A549 (cell line): ENCODE data around the gene JARID2. TPM values are rescaled to one million over a fixed set of nuclear protein-coding genes. Genes with fewer than 3 reads are reported as not detected.

ENCODE experiments used
- ATAC-seq, 2 experiments: fragments of 200-7000 bp in 1 of 2; fragments of >200 bp in 1 of 2; cut with Nextera tagmentation in 1 of 2; cut with Tn5 transposase in 1 of 2; 3 replicates each; pipeline versions ENCODE4 v1.8.0 to v1.9.1; 2018 to 2020; ENCODE audit warnings: mild to moderate bottlenecking in 1 of 2, moderate library complexity in 1 of 2
- CTCF ChIA-PET: fragments of 300-600 bp; sonication (Branson Sonifier 250); formaldehyde crosslinking; extraction: SDS; loops from one replicate; lab custom pipeline; 2021; ENCODE audit warnings: antibody characterized with exemption, inconsistent platforms; lab: Yijun Ruan, JAX
- POLR2A ChIA-PET: fragments of 350-600 bp; formaldehyde crosslinking; extraction: SDS; loops from one replicate; lab custom pipeline; 2021; ENCODE audit warnings: antibody characterized with exemption, inconsistent platforms; lab: Yijun Ruan, JAX
- DNase-seq, 2 experiments: peaks; one replicate each; pipeline versions ENCODE4 v3.0.0 to v3.0.0-alpha.2; 2011 to 2016; ENCODE audit warnings: low read depth in 1 of 2, low spot score in 1 of 2
- FAIRE-seq: peaks from 2 replicates; lab custom pipeline; 2011; peaks lifted over from hg19 to GRCh38; lab: Jason Lieb, UNC
- H3K27ac ChIP-seq, 2 experiments: fragments of >200 bp; sonication (Bioruptor Twin); formaldehyde crosslinking; 3 replicates each; pipeline ENCODE4 v1.5.1; 2016 to 2017
- H3K4me1 ChIP-seq: fragments of >200 bp; sonication (Bioruptor Twin); formaldehyde crosslinking; 3 replicates; pipeline ENCODE4 v1.6.1; 2016
- H3K4me2 ChIP-seq: fragments of >200 bp; sonication (Bioruptor Twin); formaldehyde crosslinking; 3 replicates; pipeline ENCODE4 v1.6.1; 2016
- H3K4me3 ChIP-seq: fragments of >200 bp; sonication (Bioruptor Twin); formaldehyde crosslinking; 3 replicates; pipeline ENCODE4 v1.5.1; 2016
- H3K9me3 ChIP-seq: fragments of >200 bp; sonication (Bioruptor Twin); formaldehyde crosslinking; 3 replicates; pipeline ENCODE4 v1.6.1; 2016
- ATOH8 ChIP-seq: fragments of 250-450 bp; sonication (Bioruptor Pico); IDR thresholded peaks from 2 replicates; pipeline ENCODE4 v1.5.0; 2020; ENCODE audit warnings: low read depth, mild to moderate bottlenecking, moderate library complexity
- BCL3 ChIP-seq: fragments of >200 bp; sonication (Bioruptor Twin); formaldehyde crosslinking; IDR thresholded peaks from 3 replicates; pipeline ENCODE4 v1.6.1; 2016
- CBX2 ChIP-seq: fragments of 200-600 bp; sonication (generic); IDR thresholded peaks from 2 replicates; pipeline ENCODE4 v1.6.1; 2016; ENCODE audit warnings: low read depth, mild to moderate bottlenecking, borderline replicate concordance
- CEBPB ChIP-seq, 2 experiments: fragments of >200 bp in 1 of 2; sonication (Bioruptor Twin) in 1 of 2; formaldehyde crosslinking in 1 of 2; IDR thresholded peaks; 2 replicates each; pipeline ENCODE4 v1.6.1; 2012 to 2016
- CHD2 ChIP-seq: fragments of 150-350 bp; IDR thresholded peaks from 2 replicates; pipeline ENCODE4 v1.6.1; 2014; ENCODE audit warnings: low read length; ENCODE audit not compliant: partially characterized antibody
- CTCF ChIP-seq: fragments of >200 bp; sonication (Bioruptor Twin); formaldehyde crosslinking; IDR thresholded peaks from 3 replicates; pipeline ENCODE4 v1.5.1; 2016
- EHF ChIP-seq: fragments of 250-450 bp; sonication (Bioruptor Pico); IDR thresholded peaks from 2 replicates; pipeline ENCODE4 v1.5.0; 2020; ENCODE audit warnings: mild to moderate bottlenecking
- ESRRA ChIP-seq: fragments of 150-350 bp; IDR thresholded peaks from 2 replicates; pipeline ENCODE4 v1.6.1; 2014; ENCODE audit warnings: mild to moderate bottlenecking, low read length, borderline replicate concordance
- FOSB ChIP-seq: fragments of 250-450 bp; sonication (Bioruptor Pico); IDR thresholded peaks from 2 replicates; pipeline ENCODE4 v1.5.0; 2020; ENCODE audit warnings: mild to moderate bottlenecking, moderate library complexity
- GATA3 ChIP-seq: IDR thresholded peaks from 2 replicates; pipeline ENCODE4 v1.6.1; 2012; ENCODE audit warnings: borderline replicate concordance
- HES2 ChIP-seq: fragments of >200 bp; sonication (Bioruptor Twin); formaldehyde crosslinking; IDR thresholded peaks from 2 replicates; pipeline ENCODE4 v1.6.1; 2016
- JUNB ChIP-seq: fragments of >200 bp; sonication (Bioruptor Twin); formaldehyde crosslinking; IDR thresholded peaks from 2 replicates; pipeline ENCODE4 v1.6.1; 2016
- KDM1A ChIP-seq: fragments of 200-600 bp; sonication (generic); IDR thresholded peaks from 2 replicates; pipeline ENCODE4 v1.6.1; 2016; ENCODE audit warnings: low read depth, mild to moderate bottlenecking
- MAFK ChIP-seq: fragments of 450-650 bp; IDR thresholded peaks from 2 replicates; pipeline ENCODE4 v1.6.1; 2014; ENCODE audit not compliant: partially characterized antibody
- NPAS2 ChIP-seq: fragments of 250-450 bp; sonication (Bioruptor Pico); IDR thresholded peaks from 2 replicates; pipeline ENCODE4 v1.8.0; 2022; ENCODE audit warnings: mild to moderate bottlenecking, moderate library complexity, borderline replicate concordance
- NR3C1 ChIP-seq: fragments of >200 bp; sonication (Bioruptor Twin); formaldehyde crosslinking; IDR thresholded peaks from 3 replicates; pipeline ENCODE4 v1.6.1; 2017
- POLR2A ChIP-seq: IDR thresholded peaks from 2 replicates; pipeline ENCODE4 v1.6.1; 2012; ENCODE audit warnings: mild to moderate bottlenecking, low read length
- POLR2AphosphoS2 ChIP-seq: conservative IDR thresholded peaks from 2 replicates; pipeline ENCODE4 v1.6.1; 2012; ENCODE audit warnings: low read length, improper control_type of control experiment, inconsistent platforms
- RARB ChIP-seq: fragments of 250-450 bp; sonication (Bioruptor Pico); IDR thresholded peaks from 2 replicates; pipeline ENCODE4 v1.8.0; 2021; ENCODE audit warnings: mild to moderate bottlenecking, moderate library complexity
- RNF2 ChIP-seq: fragments of 200-600 bp; sonication (generic); IDR thresholded peaks from 2 replicates; pipeline ENCODE4 v1.6.1; 2016; ENCODE audit warnings: low read depth, mild to moderate bottlenecking, antibody characterized with exemption, moderate library complexity, borderline replicate concordance
- SREBF2 ChIP-seq: fragments of 450-650 bp; IDR thresholded peaks from 2 replicates; pipeline ENCODE4 v1.6.1; 2014; ENCODE audit warnings: mild to moderate bottlenecking, moderate library complexity
- USF2 ChIP-seq: fragments of 450-650 bp; IDR thresholded peaks from 2 replicates; pipeline ENCODE4 v1.6.1; 2014; ENCODE audit warnings: antibody characterized with exemption
- WGBS: methylation state at CpG from one replicate; pipeline ENCODE4 v1.1.6; 2017; ENCODE audit errors: missing lambda C conversion rate; 5-methylcytosine and 5-hydroxymethylcytosine counted together
- polyA plus RNA-seq, 4 experiments: library from polyadenylated mRNA; depleted of rRNA in 3 of 4; stranded (reverse); fragments of >200 nt; fragmentation: RNase III in 1 of 4; extraction: RNeasy Plus Mini Kit Qiagen cat#74134 plus additional on column Dnase treatment in 1 of 4; gene quantifications; 2 replicates in 3 of 4; 3 replicates in 1 of 4; pipeline ENCODE4 v1.2.3, GENCODE V29; 2011 to 2017
- TF ChIP-seq, protein P1 (sequence below): IDR thresholded peaks from 2 replicates; pipeline ENCODE4 v1.6.1; 2012
- TF ChIP-seq, protein P2 (sequence below): fragments of 200-600 bp; sonication (generic); IDR thresholded peaks from 2 replicates; pipeline ENCODE4 v1.6.1; 2016; ENCODE audit warnings: antibody characterized with exemption, mild to moderate bottlenecking, moderate library complexity

The JARID2 gene
- polyA plus RNA-seq, 2 of the 4 experiments (the other 2 are of a cell fraction) = 7.8 to 8.3 TPM

DNA sequence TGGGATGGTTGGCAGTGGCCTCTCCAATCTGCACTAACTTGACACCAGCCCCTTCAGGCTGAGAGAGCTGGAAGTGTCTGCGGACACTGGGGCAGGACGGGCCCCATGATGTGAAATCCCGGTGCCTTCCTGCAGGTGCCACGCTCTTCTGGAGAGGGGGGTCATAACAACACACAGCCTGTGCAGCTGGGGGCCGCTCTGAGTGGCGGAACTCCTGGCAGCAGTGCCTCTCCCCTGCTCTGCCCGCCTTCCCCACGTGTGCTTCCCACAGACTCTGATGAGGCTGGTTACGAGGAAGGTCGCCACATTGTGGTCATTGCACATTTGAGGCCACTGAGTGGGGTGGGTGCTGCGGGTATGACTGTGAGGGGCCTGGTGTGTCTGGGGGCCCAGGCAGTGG is 271.7 kb downstream of the JARID2 start:
- POLR2A ChIA-PET = no interaction called here
- no peak for TF ChIP-seq CBX2
- TF ChIP-seq BCL3 = no peak
- TF ChIP-seq ESRRA = no peak
- TF ChIP-seq RARB = no peak
- no peak for TF ChIP-seq HES2
- no peak for TF ChIP-seq RNF2
- no peak for TF ChIP-seq CHD2
- TF ChIP-seq GATA3 = no peak
- TF ChIP-seq KDM1A = no peak
- TF ChIP-seq USF2 = no peak
- TF ChIP-seq EHF (CRISPR knock-in tag) = no peak
- no peak for TF ChIP-seq POLR2A
- TF ChIP-seq CTCF = no peak
- TF ChIP-seq NPAS2 (CRISPR knock-in tag) = no peak
- TF ChIP-seq JUNB = no peak
- TF ChIP-seq, protein P1, sequence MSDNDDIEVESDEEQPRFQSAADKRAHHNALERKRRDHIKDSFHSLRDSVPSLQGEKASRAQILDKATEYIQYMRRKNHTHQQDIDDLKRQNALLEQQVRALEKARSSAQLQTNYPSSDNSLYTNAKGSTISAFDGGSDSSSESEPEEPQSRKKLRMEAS = no peak
- 98% methylated on average over 7 of the region's 11 CpGs for WGBS
- no peaks in the 10 kb centered on the region for H3K4me1 ChIP-seq
- H3K27ac ChIP-seq = no peak overlapping the region
- ATAC-seq (no peak), FAIRE-seq (no peak), DNase-seq (no peak)
- no peak overlapping the region for H3K4me3 ChIP-seq
- CTCF ChIA-PET = no interaction called here
- H3K4me2 ChIP-seq = no peak overlapping the region
- H3K9me3 ChIP-seq = no peaks in the 10 kb centered on the region

DNA sequence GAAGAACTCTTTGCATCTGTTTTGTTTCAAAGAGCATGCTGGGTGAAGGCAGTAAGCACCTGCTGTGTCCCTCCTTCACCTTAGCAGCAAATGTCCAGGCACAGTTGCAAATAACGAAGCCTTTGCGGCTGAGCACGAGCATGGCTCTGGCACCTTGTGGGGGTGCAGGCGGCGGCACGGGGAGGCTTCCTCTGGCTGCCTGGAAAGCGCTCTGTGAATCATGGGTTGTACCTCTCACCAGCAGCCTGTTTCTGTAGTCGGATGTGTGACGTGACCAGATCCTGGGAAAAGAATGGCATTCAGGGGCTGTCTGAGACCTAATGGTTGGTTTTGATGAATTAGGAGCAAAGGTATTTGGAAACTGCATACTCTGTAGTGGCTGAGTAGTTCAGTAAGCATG is 272.2 kb downstream of the JARID2 start:
- DNase-seq (no peak), ATAC-seq (no peak), FAIRE-seq (no peak)
- Histone ChIP-seq H3K4me1 (no peaks in the 10 kb centered on the region), H3K4me3 (no peak overlapping the region), H3K9me3 (no peaks in the 10 kb centered on the region), H3K27ac (no peak overlapping the region), H3K4me2 (no peak overlapping the region)
- WGBS = 90% methylated on average over 9 of the region's 9 CpGs
- POLR2A ChIA-PET = no interaction called here
- CTCF ChIA-PET = interaction anchor here (1.8 kb wide), 1 partner anchor 105 kb away, joined by 6 read pairs; no protein-coding TSS in a partner anchor
- TF ChIP-seq POLR2AphosphoS2 (no peak), NPAS2 (CRISPR knock-in tag) (no peak), ESRRA (no peak), FOSB (no peak), CHD2 (no peak), CEBPB (IDR thresholded peaks at IDR 0.05) (no peak), NR3C1 (no peak), RARB (no peak), GATA3 (no peak), SREBF2 (no peak), CBX2 (no peak), ATOH8 (CRISPR knock-in tag) (no peak), MAFK (no peak)
- TF ChIP-seq, protein P2, sequence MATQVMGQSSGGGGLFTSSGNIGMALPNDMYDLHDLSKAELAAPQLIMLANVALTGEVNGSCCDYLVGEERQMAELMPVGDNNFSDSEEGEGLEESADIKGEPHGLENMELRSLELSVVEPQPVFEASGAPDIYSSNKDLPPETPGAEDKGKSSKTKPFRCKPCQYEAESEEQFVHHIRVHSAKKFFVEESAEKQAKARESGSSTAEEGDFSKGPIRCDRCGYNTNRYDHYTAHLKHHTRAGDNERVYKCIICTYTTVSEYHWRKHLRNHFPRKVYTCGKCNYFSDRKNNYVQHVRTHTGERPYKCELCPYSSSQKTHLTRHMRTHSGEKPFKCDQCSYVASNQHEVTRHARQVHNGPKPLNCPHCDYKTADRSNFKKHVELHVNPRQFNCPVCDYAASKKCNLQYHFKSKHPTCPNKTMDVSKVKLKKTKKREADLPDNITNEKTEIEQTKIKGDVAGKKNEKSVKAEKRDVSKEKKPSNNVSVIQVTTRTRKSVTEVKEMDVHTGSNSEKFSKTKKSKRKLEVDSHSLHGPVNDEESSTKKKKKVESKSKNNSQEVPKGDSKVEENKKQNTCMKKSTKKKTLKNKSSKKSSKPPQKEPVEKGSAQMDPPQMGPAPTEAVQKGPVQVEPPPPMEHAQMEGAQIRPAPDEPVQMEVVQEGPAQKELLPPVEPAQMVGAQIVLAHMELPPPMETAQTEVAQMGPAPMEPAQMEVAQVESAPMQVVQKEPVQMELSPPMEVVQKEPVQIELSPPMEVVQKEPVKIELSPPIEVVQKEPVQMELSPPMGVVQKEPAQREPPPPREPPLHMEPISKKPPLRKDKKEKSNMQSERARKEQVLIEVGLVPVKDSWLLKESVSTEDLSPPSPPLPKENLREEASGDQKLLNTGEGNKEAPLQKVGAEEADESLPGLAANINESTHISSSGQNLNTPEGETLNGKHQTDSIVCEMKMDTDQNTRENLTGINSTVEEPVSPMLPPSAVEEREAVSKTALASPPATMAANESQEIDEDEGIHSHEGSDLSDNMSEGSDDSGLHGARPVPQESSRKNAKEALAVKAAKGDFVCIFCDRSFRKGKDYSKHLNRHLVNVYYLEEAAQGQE = no peak
- TF ChIP-seq, all 56 proteins: peak for 0
